CD14-positive monocyte (primary cell): Measurements from ENCODE around the gene LRRC7. TPM values are rescaled to one million over a fixed set of nuclear protein-coding genes. Genes with fewer than 3 reads are reported as not detected.

Source experiments
- DNase-seq, 3 donors: peaks; one replicate each; pipeline ENCODE4 v3.0.0-alpha.2; 2011 to 2022
- H2AFZ ChIP-seq: 2 replicates; pipeline ENCODE4 v1.6.0; 2012; ENCODE audit warnings: mild to moderate bottlenecking, low read depth, low read length, inconsistent platforms; ENCODE audit not compliant: insufficient read depth, poor library complexity, severe bottlenecking
- H3K27ac ChIP-seq, 2 donors: 1 replicate in 1 of 2; 2 replicates in 1 of 2; pipeline ENCODE4 v1.5.1; 2012 to 2013; ENCODE audit warnings: low read length in 2 of 2, control low read depth in 1 of 2, inconsistent platforms in 1 of 2, low read depth in 1 of 2, mild to moderate bottlenecking in 1 of 2
- H3K27me3 ChIP-seq, 2 donors: one replicate each; pipeline versions ENCODE4 v1.6.0 to v1.6.1; 2011 to 2013; ENCODE audit warnings: low read length in 2 of 2; ENCODE audit not compliant: control insufficient read depth in 2 of 2, insufficient read depth in 2 of 2
- H3K36me3 ChIP-seq, 2 donors: replicated peaks in 1 of 2; 1 replicate in 1 of 2; 2 replicates in 1 of 2; pipeline versions ENCODE4 v1.5.1 to v1.6.1; 2012 to 2013; ENCODE audit warnings: low read length in 2 of 2, control low read depth in 1 of 2, inconsistent platforms in 1 of 2, mild to moderate bottlenecking in 1 of 2; ENCODE audit not compliant: insufficient read depth in 2 of 2, control insufficient read depth in 1 of 2
- H3K4me1 ChIP-seq, 2 donors: 1 replicate in 1 of 2; 2 replicates in 1 of 2; pipeline versions ENCODE4 v1.5.1 to v1.6.1; 2012 to 2013; ENCODE audit warnings: low read length in 2 of 2, control low read depth in 1 of 2, inconsistent platforms in 1 of 2, mild to moderate bottlenecking in 1 of 2, moderate library complexity in 1 of 2; ENCODE audit not compliant: insufficient read depth in 2 of 2, control insufficient read depth in 1 of 2
- H3K4me2 ChIP-seq: replicated peaks from 2 replicates; pipeline ENCODE3; 2012; ENCODE audit warnings: low read length, moderate library complexity, mild to moderate bottlenecking; ENCODE audit not compliant: poor library complexity, severe bottlenecking; ENCODE audit errors: extremely low read depth
- H3K4me3 ChIP-seq, 3 experiments: fragments of 200-600 bp in 1 of 3; sonication (generic) in 1 of 3; replicated peaks in 1 of 3; 1 replicate in 2 of 3; 2 replicates in 1 of 3; pipeline ENCODE4 v1.5.1; 2011 to 2013; ENCODE audit warnings: low read length in 3 of 3, mild to moderate bottlenecking in 3 of 3, control low read depth in 2 of 3, low read depth in 2 of 3, inconsistent platforms in 1 of 3, moderate library complexity in 1 of 3
- H3K79me2 ChIP-seq: 2 replicates; pipeline ENCODE4 v1.6.0; 2012; ENCODE audit warnings: mild to moderate bottlenecking, control low read depth, inconsistent platforms, low read length, moderate library complexity; ENCODE audit not compliant: insufficient read depth
- H3K9ac ChIP-seq: 2 replicates; pipeline ENCODE4 v1.6.0; 2017; ENCODE audit warnings: low read length, mild to moderate bottlenecking; ENCODE audit not compliant: insufficient read depth, poor library complexity, severe bottlenecking
- H3K9me3 ChIP-seq, 2 donors: replicated peaks in 1 of 2; 1 replicate in 1 of 2; 2 replicates in 1 of 2; pipeline versions ENCODE4 v1.5.1 to v1.6.1; 2012 to 2013; ENCODE audit warnings: low read length in 2 of 2, control low read depth in 1 of 2; ENCODE audit not compliant: control insufficient read depth in 1 of 2, insufficient read depth in 1 of 2
- H4K20me1 ChIP-seq: 2 replicates; pipeline ENCODE4 v1.6.0; 2012; ENCODE audit warnings: mild to moderate bottlenecking, low read length, control low read depth, moderate library complexity; ENCODE audit not compliant: insufficient read depth
- H3K27ac Mint-ChIP-seq, 7 donors: one replicate each; pipeline ENCODE4 v1.8.0; 2020; ENCODE audit warnings: mild to moderate bottlenecking in 7 of 7, mixed read lengths in 7 of 7, moderate library complexity in 6 of 7, inconsistent platforms in 2 of 7
- H3K27me3 Mint-ChIP-seq, 3 donors: one replicate each; pipeline ENCODE4 v1.8.0; 2021 to 2022; ENCODE audit warnings: low read depth in 3 of 3, mild to moderate bottlenecking in 3 of 3, mixed read lengths in 3 of 3, moderate library complexity in 3 of 3, inconsistent platforms in 1 of 3
- H3K36me3 Mint-ChIP-seq, 2 donors: one replicate each; pipeline ENCODE4 v1.8.0; 2020; ENCODE audit warnings: mixed read lengths in 2 of 2, inconsistent platforms in 1 of 2, mild to moderate bottlenecking in 1 of 2
- H3K4me1 Mint-ChIP-seq: one replicate; pipeline ENCODE4 v1.8.0; 2020; ENCODE audit warnings: mild to moderate bottlenecking, mixed read lengths
- H3K4me3 Mint-ChIP-seq, 2 donors: one replicate each; pipeline ENCODE4 v1.8.0; 2020; ENCODE audit warnings: mild to moderate bottlenecking in 2 of 2, mixed read lengths in 2 of 2, moderate library complexity in 1 of 2
- H3K9me3 Mint-ChIP-seq, 7 donors: one replicate each; pipeline ENCODE4 v1.8.0; 2020 to 2022; ENCODE audit warnings: mixed read lengths in 7 of 7, mild to moderate bottlenecking in 6 of 7, moderate library complexity in 6 of 7, inconsistent platforms in 2 of 7
- CTCF ChIP-seq: fragments of 200-600 bp; IDR thresholded peaks from one replicate; pipeline ENCODE4 v1.8.0; 2022; ENCODE audit warnings: antibody characterized with exemption, mild to moderate bottlenecking
- WGBS: methylation state at CpG from one replicate; pipeline ENCODE4 v1.1.5; 2013; ENCODE audit warnings: missing lambda C conversion rate; ENCODE audit not compliant: insufficient coverage; 5-methylcytosine and 5-hydroxymethylcytosine counted together
- intact Hi-C, 2 donors: fragments of 100-400 bp; cut with micrococcal nuclease; formaldehyde crosslinking; loops; one replicate each; pipeline versions ENCODE4 v1.15.0 to v1.15.1; 2023
- polyA plus RNA-seq, 3 donors: library from polyadenylated mRNA; depleted of rRNA in 1 of 3; unstranded in 2 of 3; stranded (reverse) in 1 of 3; fragments of 300-500 nt in 2 of 3; fragments of >200 nt in 1 of 3; fragmentation: Illumina TruSeq in 2 of 3; gene quantifications; 1 replicate in 2 of 3; 2 replicates in 1 of 3; pipeline ENCODE4 v1.2.3, GENCODE V29; 2012 to 2021

The LRRC7 gene
- polyA plus RNA-seq, 3 donors: not detected

- Histone ChIP-seq H3K4me3 (no peak overlapping the region), H3K9me3 (no peaks in the 10 kb centered on the region), H3K9ac (no peak overlapping the region), H3K27ac (no peak overlapping the region), H2AFZ (no peak overlapping the region), H3K27me3 (no peaks in the 10 kb centered on the region), H3K4me2 (no peak overlapping the region), H4K20me1 (no peaks in the 10 kb centered on the region), H3K4me1 (no peaks in the 10 kb centered on the region), H3K36me3 (no peaks in the 10 kb centered on the region), H3K79me2 (no peaks in the 10 kb centered on the region)
- Mint-ChIP-seq H3K4me3 (no peak overlapping the region), H3K4me1 (no peaks in the 10 kb centered on the region), H3K27me3 (no peaks in the 10 kb centered on the region), H3K27ac (no peak overlapping the region), H3K36me3 (no peaks in the 10 kb centered on the region), H3K9me3 (peaks cover 0 to 4% (median 0%) of the 10 kb centered on the region in 7 donors)
- intact Hi-C loops: no loop called here
- no peak for DNase-seq
- no peak for TF ChIP-seq CTCF
- WGBS: 83% methylated on average over 2 of the region's 3 CpGs
These were observed 186.8 kb downstream of the LRRC7 start for GRCh38 chr1:69754521-69754920.

DNA sequence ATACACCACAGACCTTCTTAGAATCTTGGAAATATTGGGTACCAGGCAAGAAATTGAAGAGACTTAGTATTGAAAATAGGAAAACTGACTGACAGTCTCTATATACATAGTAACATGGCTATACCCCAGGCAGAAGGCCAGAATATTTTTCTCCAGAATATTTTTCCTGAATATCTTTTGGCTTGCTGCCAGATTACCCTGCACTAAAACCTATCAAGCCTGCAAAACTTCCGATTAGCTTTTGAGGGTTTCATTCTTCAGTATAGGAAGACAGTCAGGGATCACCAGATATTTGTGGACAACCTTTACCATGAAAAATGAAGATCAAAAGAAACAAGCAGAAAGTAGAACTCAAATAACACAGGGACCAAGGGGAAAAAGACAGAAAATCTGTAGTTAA, 187.9 kb downstream of the LRRC7 start:
- H3K27ac ChIP-seq: no peak overlapping the region
- no peak overlapping the region for H2AFZ ChIP-seq
- H3K9me3 ChIP-seq: no peaks in the 10 kb centered on the region
- no peaks in the 10 kb centered on the region for H3K36me3 ChIP-seq
- H3K27me3 ChIP-seq: no peaks in the 10 kb centered on the region
- no peak for TF ChIP-seq CTCF
- H3K27me3 Mint-ChIP-seq: no peaks in the 10 kb centered on the region
- no peaks in the 10 kb centered on the region for H4K20me1 ChIP-seq
- no CpG with 5 or more reads among the region's 1 CpG for WGBS
- peaks cover 0 to 3% (median 0%) of the 10 kb centered on the region in 7 donors for H3K9me3 Mint-ChIP-seq
- no peaks in the 10 kb centered on the region for H3K36me3 Mint-ChIP-seq
- H3K4me2 ChIP-seq: no peak overlapping the region
- no peaks in the 10 kb centered on the region for H3K4me1 ChIP-seq
- no peak overlapping the region for H3K4me3 ChIP-seq
- no peaks in the 10 kb centered on the region for H3K79me2 ChIP-seq
- no peaks in the 10 kb centered on the region for H3K4me1 Mint-ChIP-seq
- no peak overlapping the region for H3K27ac Mint-ChIP-seq
- DNase-seq: no peak
- no peak overlapping the region for H3K4me3 Mint-ChIP-seq
- intact Hi-C loops: no loop called here
- no peak overlapping the region for H3K9ac ChIP-seq
